IPS-11a (cell line): ENCODE measurements around the gene CALY.
A peak's percentile ranks its signal among the peaks of the same experiment; 100 is the strongest.

Experiments
- H3K4me3 ChIP-seq: one replicate; pipeline ENCODE4 v1.5.1; 2013; ENCODE audit warnings: low read depth, low read length, control low read depth

The CALY gene

DNA sequence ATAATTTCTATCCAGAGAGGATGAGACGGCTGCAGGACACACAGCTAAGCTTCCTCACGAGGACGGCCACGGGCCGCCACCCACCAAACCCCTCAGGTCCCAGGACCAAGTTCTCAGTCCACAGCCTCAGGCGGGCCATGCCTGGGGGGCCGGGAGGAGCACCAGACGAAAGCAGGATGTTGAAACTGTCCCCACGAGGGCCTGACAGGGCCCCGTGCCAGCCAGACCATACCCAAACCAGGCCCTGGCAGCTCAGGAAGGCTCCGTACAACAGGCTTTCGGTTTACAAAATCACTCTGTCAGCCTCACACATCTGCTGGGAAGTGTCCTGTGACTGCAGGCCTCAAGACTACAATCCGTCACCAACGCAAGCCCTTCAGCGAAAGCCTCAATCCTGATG is 42.5 kb downstream of the CALY start:
- no peak overlapping the region for H3K4me3 ChIP-seq

DNA sequence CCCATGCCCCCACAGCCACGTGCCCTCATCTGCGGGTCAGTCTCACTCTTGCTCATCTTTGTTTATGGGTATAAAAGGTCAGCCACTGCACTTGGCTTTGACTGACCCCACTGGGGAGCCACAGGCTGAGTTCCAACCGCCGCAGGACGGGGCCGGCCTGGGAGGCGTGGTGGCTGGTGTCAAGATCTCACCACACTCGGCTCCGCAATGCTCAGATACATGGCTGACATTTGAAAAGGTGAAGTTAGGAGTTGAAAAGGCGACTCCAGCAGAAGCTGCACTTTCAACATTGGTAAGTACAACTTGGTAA is 42.9 kb downstream of the CALY start:
- H3K4me3 ChIP-seq, result no peak overlapping the region

DNA sequence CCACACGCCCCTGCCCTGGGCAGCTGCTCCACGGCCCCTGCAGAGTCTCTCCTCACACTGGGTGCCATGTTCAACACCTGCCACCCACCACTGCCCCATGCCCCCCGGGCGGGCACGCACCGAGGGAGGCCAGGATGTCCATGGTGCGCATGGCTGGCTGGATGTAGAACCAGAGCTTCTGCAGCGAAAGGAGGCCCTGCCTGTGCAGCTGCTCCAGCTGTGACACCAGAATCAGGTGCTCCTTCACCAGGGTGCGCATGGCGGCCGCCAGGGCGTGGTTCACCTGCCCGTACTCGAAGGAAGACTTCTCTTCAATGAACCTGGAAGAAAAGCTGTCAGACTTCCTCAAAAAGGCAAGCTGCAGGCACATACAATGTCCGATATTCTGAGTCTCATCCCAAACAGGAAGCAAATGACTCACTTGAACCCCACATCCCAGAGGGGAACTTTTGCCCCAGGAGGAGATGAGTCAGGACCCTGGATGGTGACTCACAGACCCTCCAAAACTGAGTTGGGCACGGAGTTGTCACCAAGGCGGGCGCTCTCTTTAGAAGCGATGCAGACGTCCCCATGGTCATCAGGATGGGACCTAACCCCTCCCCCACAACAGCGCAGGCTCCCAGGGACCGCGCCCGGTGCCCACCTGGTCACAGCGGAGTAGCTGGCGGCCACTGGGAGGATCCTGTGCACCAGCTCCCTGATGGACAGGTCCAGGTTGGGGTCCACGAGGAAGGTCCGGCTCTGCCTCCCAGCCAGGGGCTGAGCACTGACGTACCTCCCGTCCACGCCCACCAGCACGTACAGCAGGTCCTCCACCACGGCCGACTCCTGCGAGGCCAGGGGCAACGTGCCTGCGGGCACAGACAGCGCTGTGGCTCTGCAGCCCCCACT is 43.5 kb downstream of the CALY start:
- H3K4me3 ChIP-seq, result no peak overlapping the region

DNA sequence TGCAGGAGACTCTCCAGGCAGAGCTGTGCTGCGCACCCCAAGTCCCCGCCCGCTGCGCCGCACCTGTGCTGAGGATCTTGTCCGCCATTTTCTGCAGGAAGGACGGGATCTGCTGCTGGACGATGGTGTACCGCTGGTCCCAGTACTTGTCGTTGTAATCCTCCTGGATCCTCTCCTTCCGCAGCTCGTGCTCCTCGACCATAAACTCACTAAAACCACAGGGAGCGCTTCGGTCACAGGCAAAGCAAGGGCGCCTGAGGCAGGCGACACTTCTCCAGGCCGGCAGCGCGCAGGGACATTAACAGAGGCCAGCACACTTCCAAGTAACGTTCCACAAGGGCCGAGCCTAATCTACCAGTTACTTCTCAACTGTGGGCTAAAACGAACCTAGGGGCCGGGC is 46.9 kb downstream of the CALY start:
- H3K4me3 ChIP-seq, result no peak overlapping the region

DNA sequence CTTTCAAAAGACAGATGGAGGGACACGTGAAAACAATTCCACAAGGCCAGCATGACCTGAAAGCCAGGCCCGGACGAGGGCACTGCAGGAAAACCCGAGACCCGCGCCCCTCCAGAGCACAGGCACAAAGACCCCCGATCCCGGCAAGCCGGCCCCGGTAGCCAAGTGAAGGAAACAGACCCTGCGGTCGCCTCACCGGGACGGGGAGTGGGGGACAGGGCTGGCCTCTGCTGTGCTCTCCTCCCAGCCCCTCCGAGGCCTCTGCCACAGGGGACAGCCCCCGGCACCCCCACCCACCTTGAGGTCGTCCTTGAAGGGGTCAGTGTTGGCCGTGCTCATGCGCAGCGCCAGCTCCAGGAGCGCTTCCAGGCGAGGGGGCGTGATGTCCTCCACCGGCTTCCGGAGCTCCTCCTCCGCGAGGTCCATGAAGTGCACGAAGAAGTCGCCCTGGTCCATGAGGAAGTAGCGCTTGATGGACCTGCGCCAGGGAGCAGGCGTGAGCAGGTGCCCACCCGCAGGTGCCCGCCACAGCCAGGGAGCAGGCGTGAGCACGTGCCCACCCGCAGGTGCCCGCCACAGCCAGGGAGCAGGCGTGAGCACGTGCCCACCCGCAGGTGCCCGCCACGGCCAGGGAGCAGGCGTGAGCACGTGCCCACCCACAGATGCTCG is 48.7 kb downstream of the CALY start:
- H3K4me3 ChIP-seq, result no peak overlapping the region

DNA sequence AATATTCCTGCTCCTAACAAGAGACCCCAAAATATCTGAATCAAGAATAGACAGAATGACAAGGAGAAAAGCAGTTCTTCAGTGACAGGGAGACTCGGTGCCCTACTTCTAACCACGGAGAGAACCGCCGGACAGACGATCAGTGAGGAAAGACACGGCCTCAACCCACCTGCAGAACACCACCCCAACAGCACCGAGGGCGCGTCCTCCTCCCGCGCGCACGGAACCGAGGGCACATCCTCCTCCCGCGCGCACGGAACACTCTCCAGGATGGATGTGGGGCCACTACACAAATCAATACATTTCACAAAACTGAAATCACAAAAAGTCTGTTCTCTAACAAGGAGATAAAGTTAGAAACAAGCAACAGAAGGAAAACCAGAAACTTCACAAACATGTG is 50.3 kb downstream of the CALY start:
- no peak overlapping the region for H3K4me3 ChIP-seq

DNA sequence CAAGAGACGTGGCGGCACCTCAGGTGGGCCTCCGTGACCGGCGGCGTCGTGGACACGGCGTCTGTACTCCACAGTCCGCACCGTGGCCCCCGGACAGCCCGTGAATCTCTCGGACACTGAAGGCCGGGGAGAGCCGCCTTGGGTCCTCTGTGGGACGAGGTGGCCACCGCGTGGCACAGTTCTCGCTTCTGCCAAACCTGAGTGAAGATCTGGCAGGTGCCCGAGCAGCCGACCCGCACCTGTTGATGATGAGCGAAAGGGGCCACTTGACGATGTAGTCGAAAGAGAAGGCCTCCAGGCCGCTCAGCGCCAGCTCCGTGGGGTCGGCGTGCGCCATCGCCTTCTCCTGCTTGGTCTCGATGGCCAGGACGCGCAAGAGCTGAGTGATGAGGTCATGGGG is 51.5 kb downstream of the CALY start:
- no peak overlapping the region for H3K4me3 ChIP-seq

DNA sequence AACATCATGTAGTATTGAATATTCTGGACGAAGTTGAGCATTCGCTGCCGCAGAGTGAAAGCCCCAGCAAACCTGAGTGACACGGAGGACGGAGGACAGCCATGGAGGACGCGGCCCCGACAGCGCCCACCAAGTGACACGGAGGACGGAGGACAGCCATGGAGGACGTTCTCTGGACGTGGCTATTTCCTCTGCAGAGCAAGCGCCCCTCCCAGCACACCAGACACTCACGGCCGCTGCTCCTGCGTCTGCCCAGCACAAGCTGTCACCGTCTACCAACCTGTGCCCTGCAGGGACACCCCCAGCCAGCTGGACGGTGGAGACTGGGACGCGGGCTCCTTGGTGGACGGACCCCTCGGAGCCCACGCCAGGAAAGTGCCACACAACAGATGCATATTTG is 52.8 kb downstream of the CALY start:
- no peak overlapping the region for H3K4me3 ChIP-seq

DNA sequence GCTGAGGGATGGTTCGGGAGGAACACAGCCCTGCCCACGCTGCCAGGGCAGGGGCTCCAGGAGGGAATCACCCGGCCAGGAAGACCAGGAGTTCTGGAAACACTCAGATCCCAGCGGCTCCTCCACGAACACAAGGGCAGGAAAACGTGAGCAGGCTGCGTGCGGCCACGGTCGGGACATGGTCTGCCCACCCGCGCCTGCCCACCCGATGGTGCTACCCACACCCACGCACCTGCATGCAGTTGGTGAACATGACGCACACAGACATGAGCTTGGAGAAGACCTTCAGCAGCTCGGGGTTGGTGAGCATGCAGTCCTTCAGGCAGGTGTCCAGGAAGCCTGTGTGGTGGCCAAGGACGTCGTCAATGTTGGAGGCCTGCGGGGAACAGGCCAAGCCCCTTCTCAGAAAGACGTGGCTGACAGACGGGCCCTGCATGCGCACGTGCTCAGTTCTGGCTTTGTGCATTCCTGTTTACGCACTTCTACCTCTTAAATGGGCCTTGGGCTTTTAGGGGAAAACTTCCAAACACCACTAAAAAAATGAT is 53.8 kb downstream of the CALY start:
- no peak overlapping the region for H3K4me3 ChIP-seq

DNA sequence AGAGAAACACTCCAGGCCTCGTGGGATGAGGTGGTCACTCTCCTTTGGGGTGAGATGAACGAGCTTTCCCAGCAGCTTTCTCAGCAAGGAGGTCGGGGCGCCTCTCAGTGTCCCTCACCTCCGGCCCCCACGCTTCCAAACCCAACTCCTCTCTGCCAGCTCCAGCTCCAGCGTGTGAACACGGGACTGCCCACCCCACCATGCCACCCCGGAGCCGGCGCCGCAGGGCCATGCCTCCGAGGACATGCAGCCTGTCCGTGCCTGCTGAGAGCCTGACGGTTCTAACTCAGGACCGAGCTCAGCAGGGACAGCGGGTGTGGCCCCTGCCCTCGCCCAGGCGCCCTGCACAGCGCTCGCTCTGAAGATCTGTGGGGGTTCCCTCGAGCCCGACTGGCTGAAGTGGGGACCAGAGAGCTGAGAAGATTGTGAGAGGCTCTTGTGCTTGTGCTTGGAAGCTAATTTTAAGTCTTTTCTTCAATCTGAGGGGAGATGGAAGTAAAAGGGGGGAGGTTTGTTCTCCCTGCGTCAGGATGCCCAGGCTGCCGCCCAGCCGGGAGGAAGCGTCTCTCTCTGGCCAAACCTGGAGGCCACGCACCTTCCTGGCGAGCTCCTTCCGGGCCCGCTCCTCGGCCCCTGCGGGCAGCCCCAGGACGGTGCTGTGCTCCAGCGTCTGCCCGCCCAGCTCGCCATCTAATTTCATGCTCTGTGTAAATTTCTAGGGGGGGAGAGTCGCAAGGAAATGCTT is 54.9 kb downstream of the CALY start:
- no peak overlapping the region for H3K4me3 ChIP-seq

DNA sequence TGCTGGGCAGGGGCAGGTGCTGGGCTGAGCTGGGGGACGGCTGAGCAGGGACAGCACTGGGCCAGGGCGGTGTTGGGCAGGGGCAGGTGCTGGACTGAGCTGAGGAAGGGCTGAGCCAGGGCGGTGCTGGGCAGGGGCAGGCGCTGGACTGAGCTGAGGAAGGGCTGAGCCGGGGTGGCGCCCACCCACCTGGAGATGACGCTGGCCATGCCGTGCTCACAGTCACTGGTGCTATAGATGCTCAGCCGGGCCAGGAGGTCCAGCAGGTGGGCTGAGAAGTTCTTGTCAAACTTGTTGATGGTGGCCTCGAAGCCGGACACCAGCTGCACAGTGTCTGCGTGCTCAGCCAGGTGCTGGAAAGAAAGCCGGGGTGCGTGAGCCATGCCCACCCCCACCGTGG is 55.6 kb downstream of the CALY start:
- H3K4me3 ChIP-seq, result no peak overlapping the region

DNA sequence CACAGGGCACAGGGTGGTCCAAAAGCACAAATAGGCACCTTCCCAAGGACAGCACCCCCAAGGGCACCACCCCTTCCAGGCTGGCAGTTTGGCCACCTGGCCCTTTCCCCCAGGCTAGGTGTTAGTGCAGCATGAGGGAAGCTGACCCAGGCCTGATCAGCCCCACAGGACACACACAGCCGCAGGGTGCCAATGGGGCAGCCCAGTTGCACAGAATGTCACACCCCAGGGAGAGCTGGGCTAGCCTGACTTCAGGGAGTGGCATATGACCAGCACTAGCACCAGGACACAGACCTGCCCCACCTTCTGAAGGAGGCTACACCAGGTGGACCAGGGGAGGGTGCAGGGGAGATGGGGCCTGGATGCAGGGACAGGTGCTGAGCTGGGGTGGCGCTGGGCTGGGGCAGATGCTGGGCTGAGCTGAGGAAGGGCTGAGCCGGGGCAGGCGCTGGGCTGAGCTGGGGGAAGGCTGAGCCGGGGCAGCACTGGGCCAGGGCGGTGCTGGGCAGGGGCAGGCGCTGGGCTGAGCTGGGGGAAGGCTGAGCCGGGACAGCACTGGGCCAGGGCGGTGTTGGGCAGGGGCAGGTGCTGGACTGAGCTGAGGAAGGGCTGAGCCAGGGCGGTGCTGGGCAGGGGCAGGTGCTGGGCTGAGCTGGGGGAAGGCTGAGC is 56.2 kb downstream of the CALY start:
- H3K4me3 ChIP-seq, result no peak overlapping the region

DNA sequence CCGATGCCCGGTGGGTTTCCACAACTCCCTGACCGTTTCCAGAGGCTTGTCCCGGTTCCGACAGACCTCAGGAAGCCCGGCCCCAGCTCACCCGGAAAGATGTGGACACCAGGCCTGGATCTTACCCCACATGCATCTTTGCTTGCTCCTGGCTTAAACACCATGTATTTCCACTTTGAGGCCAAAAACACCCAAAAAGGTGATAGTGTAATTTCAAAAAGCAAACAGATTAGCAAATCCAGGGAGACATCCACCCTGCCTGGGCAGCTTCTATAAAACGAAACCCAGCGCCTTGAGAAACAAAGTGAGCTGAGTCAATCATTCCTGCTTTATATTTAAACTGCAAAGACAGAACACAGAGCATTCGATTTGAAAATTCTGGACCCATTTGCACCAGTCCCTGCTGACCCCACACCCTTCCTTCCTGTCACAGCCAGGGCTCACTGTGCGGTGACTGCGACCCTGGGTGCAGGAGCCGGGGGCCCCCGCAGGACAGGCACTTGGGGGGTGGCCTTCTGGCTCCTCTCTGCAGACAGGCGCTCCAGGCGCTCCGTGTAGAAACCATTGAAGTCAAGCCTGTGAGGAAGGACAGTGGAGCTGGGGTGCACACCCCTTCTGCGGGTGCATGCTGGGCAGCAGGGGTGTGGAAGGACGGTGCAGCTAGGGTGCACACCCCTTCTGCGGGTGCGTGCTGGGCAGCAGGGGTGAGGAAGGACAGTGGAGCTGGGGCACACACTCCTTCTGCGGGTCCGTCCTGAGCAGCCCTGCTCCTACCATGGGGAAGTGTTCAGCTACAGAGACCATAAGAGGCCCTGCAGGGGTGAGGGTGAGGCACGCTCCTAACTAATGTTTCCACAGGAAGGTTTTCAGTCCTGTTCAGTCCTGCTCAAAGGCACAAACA is 57.1 kb downstream of the CALY start:
- no peak overlapping the region for H3K4me3 ChIP-seq

DNA sequence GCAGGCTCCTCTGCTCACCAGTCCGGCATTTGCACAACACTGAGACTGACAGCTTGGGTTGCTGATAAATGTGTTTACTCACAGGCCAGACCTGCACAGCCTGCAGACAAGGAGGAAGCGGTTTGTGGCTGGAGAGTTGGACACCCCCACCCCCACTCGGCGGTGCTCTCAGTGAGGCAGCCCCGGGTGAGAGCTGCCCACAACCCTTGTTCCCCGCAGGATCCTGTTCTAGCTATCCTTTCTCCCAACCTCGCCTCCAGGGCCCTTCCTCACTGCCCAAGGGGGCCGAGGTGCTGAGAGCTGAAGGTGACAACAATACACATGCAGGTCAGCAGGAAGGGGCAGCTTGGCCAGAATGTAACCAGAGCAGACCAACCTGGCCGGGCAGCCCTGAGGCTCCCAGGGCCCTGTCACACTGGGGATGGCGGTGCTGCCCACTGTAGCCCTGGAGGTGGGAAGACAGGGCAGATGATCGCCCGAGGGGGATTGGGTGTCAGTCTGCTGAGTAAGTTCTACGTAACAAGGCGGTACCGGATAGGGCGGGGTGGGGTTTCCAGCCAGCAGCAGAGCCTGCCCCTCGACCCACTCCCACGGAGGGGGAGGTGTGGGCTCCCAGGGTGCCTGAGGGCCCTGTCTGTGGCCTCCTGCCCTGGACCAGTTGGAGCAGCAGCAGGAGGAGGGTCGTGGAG is 58.0 kb downstream of the CALY start:
- H3K4me3 ChIP-seq, result no peak overlapping the region

DNA sequence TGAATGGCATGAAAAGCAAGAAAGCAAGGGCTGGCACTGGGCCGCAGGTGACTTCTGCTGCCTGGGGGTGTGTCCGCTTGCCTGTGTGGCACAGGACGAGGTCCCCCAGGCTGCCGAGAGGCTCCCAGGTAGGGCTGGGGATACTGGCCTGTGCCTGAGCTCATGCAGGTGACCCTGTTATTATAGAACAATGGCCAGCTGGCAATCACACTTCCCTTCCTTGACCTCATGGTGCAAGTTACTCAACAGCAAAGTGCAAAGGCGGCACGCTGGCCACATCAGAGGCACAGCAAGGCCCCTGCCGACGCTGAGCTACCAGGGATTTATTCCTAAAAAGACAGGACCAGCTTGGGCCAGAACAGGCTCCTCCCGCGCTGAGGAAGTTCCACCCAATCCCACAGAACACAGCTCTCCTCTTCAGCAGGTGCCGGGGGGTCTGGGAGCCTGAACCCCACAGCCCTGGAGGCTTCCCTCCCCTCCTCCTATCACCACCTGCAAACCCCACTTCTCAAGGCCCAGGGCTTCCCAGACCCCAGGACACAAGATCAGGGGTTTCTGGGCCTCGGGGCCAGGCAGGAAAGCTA is 58.6 kb downstream of the CALY start:
- no peak overlapping the region for H3K4me3 ChIP-seq

DNA sequence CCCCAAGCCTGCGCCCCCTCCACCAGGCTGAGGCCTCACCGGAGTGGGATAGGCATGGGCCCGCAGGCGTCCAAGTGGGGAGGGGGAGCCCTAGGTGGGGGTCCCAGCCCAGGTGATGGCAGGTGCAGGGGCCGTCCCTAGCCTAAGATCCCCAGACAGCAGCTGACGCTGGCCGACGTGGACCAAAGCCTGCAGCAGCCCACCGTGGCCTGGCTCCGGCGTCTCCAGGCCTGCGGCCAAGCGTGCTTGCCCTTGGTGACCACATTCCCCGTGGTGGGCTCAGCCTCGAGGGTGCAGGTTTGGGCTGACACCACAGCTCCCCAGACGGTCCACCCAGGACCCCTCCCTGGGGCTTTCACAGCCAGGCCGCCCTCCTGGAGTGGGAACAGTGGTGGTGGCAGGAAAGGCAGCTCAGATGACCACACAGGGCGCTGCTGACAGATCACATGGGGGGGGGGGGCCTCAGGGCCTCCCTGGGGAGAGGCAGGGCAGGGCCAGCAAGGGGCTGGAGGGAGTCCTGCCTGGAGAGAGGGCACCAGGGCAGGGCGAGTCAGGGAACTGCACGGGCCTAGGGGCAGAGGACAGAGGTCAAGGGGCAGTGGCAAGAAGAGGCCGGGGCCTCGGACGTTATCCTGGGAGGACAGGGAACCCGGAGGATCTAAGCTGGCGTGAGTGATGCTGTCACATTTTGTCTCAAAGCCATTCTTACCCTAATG is 59.3 kb downstream of the CALY start:
- H3K4me3 ChIP-seq, result no peak overlapping the region

DNA sequence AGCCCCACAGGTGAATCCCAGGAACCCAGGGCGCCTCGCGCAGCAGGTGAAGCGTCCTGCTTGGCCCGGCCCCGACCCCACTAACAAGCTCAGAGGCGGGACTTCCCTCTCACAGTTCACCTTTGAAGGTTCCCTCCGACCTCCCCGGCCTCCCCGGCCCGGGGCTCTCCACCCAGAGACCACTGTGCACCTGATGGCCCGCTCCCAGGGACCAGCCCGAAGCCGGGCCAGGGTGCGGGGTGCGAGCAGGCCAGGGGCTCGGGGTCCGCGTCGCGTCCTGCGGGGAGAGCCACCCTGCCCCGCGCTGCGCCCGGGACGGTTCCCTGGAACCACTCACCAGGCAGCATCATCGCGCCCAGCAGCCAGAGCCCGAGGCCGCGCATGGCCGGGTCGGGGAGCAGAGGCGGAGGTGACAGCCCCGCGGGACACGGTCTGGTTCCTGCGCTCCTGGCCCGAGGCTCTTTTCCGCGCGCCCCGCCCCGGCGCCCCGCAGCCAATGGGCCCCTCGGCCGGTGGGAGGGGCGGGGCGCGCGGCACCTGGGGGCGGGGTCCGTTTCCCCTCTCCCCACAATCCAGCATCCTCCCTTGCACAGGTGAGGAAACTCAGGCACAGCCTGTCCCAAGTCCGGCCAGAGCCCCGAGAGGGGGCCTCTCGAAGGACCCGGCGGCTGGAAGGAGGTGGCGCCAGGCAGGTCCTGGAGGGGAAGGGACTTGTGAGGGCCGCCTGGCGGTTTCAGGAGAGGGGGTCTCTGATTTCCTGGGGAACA is 60.1 kb downstream of the CALY start, which contains the start of gene ADAM8:
Gene ADAM8, minus strand, starts transcription at position 434 of the 767 bp plus-strand sequence. Its CDS starts 51 bp downstream, at position 383.
- peak within 1 kb of the TSS; percentile 17 for H3K4me3 ChIP-seq

DNA sequence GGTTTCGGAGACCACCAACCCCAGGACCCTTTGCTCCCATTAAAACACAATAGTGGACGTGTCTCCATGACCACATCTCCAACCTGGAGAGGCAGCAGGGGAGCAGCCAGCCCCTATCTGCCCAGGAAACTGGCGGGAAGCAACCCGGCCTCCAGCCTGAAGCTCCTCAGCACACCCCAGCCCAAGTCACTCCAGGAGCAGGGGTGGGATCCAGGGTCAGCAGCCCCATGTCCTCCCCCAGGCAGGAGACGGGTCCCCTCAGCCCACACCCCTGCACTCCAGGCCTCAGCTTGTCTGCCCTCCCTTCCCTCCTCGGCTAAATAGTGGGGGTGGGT is 60.6 kb downstream of the CALY start:
- H3K4me3 ChIP-seq, result no peak overlapping the region
